HEK293 (cell line): Measurements from ENCODE around the gene PDE1C.

Experiments
- CTCF ChIP-seq: fragments of 450-650 bp; formaldehyde crosslinking; IDR thresholded peaks from 2 replicates; pipeline ENCODE4 v1.5.1; 2016; ENCODE audit warnings: missing biosample characterization, missing genetic modification characterization
- HOXC10 ChIP-seq: sonication (generic); formaldehyde crosslinking; IDR thresholded peaks from 2 replicates; pipeline ENCODE4 v1.8.1; 2023; ENCODE audit warnings: mild to moderate bottlenecking, missing genetic modification reagents
- KLF8 ChIP-seq: fragments of 450-650 bp; formaldehyde crosslinking; IDR thresholded peaks from 2 replicates; pipeline ENCODE4 v1.5.1; 2016; ENCODE audit warnings: missing biosample characterization, missing genetic modification characterization
- REPIN1 ChIP-seq: fragments of 450-650 bp; formaldehyde crosslinking; IDR thresholded peaks from 2 replicates; pipeline ENCODE4 v1.5.1; 2017; ENCODE audit warnings: missing biosample characterization, missing genetic modification characterization, low read depth
- ZFP41 ChIP-seq: fragments of 450-650 bp; formaldehyde crosslinking; IDR thresholded peaks from 2 replicates; pipeline ENCODE4 v1.5.1; 2016; ENCODE audit warnings: missing biosample characterization, missing genetic modification characterization, borderline replicate concordance
- ZNF133 ChIP-seq: fragments of 450-650 bp; formaldehyde crosslinking; IDR thresholded peaks from 2 replicates; pipeline ENCODE4 v1.5.1; 2016; ENCODE audit warnings: missing biosample characterization, missing genetic modification characterization
- ZNF239 ChIP-seq: fragments of 450-650 bp; formaldehyde crosslinking; IDR thresholded peaks from 2 replicates; pipeline ENCODE4 v1.5.1; 2016; ENCODE audit warnings: missing biosample characterization, missing genetic modification characterization
- ZNF354C ChIP-seq: fragments of 450-650 bp; formaldehyde crosslinking; IDR thresholded peaks from 2 replicates; pipeline ENCODE4 v1.5.1; 2016; ENCODE audit warnings: missing biosample characterization, missing genetic modification characterization, low read depth, borderline replicate concordance
- ZNF449 ChIP-seq: fragments of 450-650 bp; formaldehyde crosslinking; IDR thresholded peaks from 2 replicates; pipeline ENCODE4 v1.5.1; 2017; ENCODE audit warnings: missing biosample characterization, mild to moderate bottlenecking, missing genetic modification characterization, moderate library complexity
- ZNF510 ChIP-seq: fragments of 450-650 bp; formaldehyde crosslinking; IDR thresholded peaks from 2 replicates; pipeline ENCODE4 v1.5.1; 2018; ENCODE audit warnings: mild to moderate bottlenecking, missing genetic modification characterization, missing biosample characterization; ENCODE audit not compliant: insufficient replicate concordance
- ZNF639 ChIP-seq: fragments of 450-650 bp; formaldehyde crosslinking; IDR thresholded peaks from 2 replicates; pipeline ENCODE4 v1.5.1; 2016; ENCODE audit warnings: missing biosample characterization, missing genetic modification characterization
- ZNF670 ChIP-seq: fragments of 450-650 bp; formaldehyde crosslinking; IDR thresholded peaks from 2 replicates; pipeline ENCODE4 v1.5.1; 2016; ENCODE audit warnings: missing biosample characterization, missing genetic modification characterization, low read depth
- ZSCAN23 ChIP-seq: fragments of 450-650 bp; formaldehyde crosslinking; IDR thresholded peaks from 2 replicates; pipeline ENCODE4 v1.5.1; 2016; ENCODE audit warnings: missing biosample characterization, missing genetic modification characterization

- TF ChIP-seq ZSCAN23 (tag by site-specific recombination) (no peak), CTCF (tag by site-specific recombination) (no peak), ZNF449 (no peak), ZNF354C (tag by site-specific recombination) (no peak), ZNF670 (tag by site-specific recombination) (no peak), ZNF639 (tag by site-specific recombination) (no peak), REPIN1 (tag by site-specific recombination) (no peak), ZNF133 (tag by site-specific recombination) (no peak), ZFP41 (tag by site-specific recombination) (no peak), ZNF239 (tag by site-specific recombination) (no peak), ZNF510 (no peak), HOXC10 (CRISPR knock-in tag) (no peak), KLF8 (tag by site-specific recombination) (no peak)
Observed at GRCh38 chr7:31955021-31955420, 115.2 kb downstream of the PDE1C start.
